Calu3 (cell line): ENCODE measurements around the gene OPCML. TPM values are rescaled to one million over a fixed set of nuclear protein-coding genes. Genes with fewer than 3 reads are reported as not detected.

ENCODE experiments used
- BruUV-seq: library from RNA; stranded (reverse); fragments of 400-500 nt; replicated peaks from 2 replicates; lab custom pipeline; 2021; lab: Mats Ljungman, UMichigan
- CTCF ChIA-PET: fragments of 300-600 bp; sonication (Branson Sonifier 250); formaldehyde crosslinking; loops from one replicate; lab custom pipeline; 2022; ENCODE audit warnings: antibody characterized with exemption; lab: Charles Lee
- DNase-seq: peaks from one replicate; pipeline ENCODE4 v3.0.0; 2022
- H3K27ac Mint-ChIP-seq: one replicate; pipeline ENCODE4 v1.8.0; 2022; ENCODE audit warnings: mixed read lengths; ENCODE audit not compliant: unreplicated experiment
- H3K27me3 Mint-ChIP-seq: one replicate; pipeline ENCODE4 v1.8.0; 2022; ENCODE audit warnings: mixed read lengths; ENCODE audit not compliant: unreplicated experiment
- H3K36me3 Mint-ChIP-seq: one replicate; pipeline ENCODE4 v1.8.0; 2022; ENCODE audit warnings: mild to moderate bottlenecking, moderate library complexity, mixed read lengths; ENCODE audit not compliant: insufficient read depth, unreplicated experiment
- H3K4me1 Mint-ChIP-seq: one replicate; pipeline ENCODE4 v1.8.0; 2022; ENCODE audit warnings: mild to moderate bottlenecking, low read depth, mixed read lengths; ENCODE audit not compliant: unreplicated experiment
- H3K4me3 Mint-ChIP-seq: one replicate; pipeline ENCODE4 v1.8.0; 2022; ENCODE audit warnings: mild to moderate bottlenecking, low read depth, moderate library complexity, mixed read lengths; ENCODE audit not compliant: unreplicated experiment
- H3K9me3 Mint-ChIP-seq: one replicate; pipeline ENCODE4 v1.8.0; 2022; ENCODE audit warnings: low read depth, mixed read lengths; ENCODE audit not compliant: unreplicated experiment
- CTCF ChIP-seq: fragments of 200-600 bp; IDR thresholded peaks from one replicate; pipeline ENCODE4 v1.8.0; 2022; ENCODE audit warnings: antibody characterized with exemption; ENCODE audit not compliant: unreplicated experiment
- intact Hi-C: fragments of 100-400 bp; cut with micrococcal nuclease; formaldehyde crosslinking; loops from one replicate; pipeline ENCODE4 v1.10.0; 2022; ENCODE audit not compliant: unreplicated experiment
- total RNA-seq: library from RNA; stranded (reverse); gene quantifications from 2 replicates; pipeline ENCODE4 v1.2.3, GENCODE V29; 2022

OPCML gene
- total RNA-seq, 1 experiment from 2014 or later, result not detected

DNA sequence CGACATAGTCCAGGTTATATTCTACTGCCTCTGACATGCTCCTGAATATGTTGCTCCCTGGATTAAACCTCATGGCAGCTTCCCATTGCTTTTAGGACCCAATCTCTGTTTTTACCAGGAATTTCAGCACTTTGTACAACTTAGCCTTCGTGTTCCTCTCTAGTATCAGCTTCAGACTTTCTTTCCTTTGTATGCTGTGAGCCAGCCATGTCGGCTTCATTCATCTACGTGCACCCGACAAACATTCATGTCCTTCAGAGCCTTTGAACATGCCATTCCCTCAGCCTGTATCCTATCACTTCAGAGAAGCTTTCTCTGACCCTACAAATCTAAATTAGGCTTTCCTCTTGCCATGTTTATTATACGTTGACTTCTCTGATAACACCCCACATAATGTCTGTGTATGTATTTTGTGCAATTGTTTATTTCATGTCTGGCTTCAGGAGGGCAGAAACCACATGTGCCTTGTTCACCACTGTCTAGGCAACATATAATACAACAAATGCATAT, 743.4 kb downstream of the OPCML start:
- no peak for DNase-seq
- BruUV-seq, result no TSS peak
- Mint-ChIP-seq H3K27ac (no peak overlapping the region), H3K4me1 (no peaks in the 10 kb centered on the region), H3K27me3 (no peaks in the 10 kb centered on the region), H3K36me3 (no peaks in the 10 kb centered on the region), H3K9me3 (peaks cover 13% of the 10 kb centered on the region), H3K4me3 (no peak overlapping the region)
- CTCF ChIA-PET, result interaction anchor here (0.6 kb wide), 1 partner anchor 322 kb away, joined by 3 read pairs; no protein-coding TSS in a partner anchor
- no peak for TF ChIP-seq CTCF
- intact Hi-C loops, result no loop called here

- Mint-ChIP-seq H3K36me3 (no peaks in the 10 kb centered on the region), H3K9me3 (peaks cover 7% of the 10 kb centered on the region), H3K4me3 (no peak overlapping the region), H3K4me1 (no peaks in the 10 kb centered on the region), H3K27me3 (no peaks in the 10 kb centered on the region), H3K27ac (no peak overlapping the region)
- DNase-seq, result no peak
- no peak for TF ChIP-seq CTCF
- BruUV-seq, result no TSS peak
- CTCF ChIA-PET, result no interaction called here
- intact Hi-C loops, result no loop called here
Observed at GRCh38 chr11:132785878-132786277, 746.4 kb downstream of the OPCML start.

GRCh38 chr11:132784441-132784840, 747.9 kb downstream of the OPCML start:
- CTCF ChIA-PET, result no interaction called here
- BruUV-seq, result no TSS peak
- Mint-ChIP-seq H3K36me3 (no peaks in the 10 kb centered on the region), H3K27me3 (no peaks in the 10 kb centered on the region), H3K4me3 (no peak overlapping the region), H3K9me3 (peaks cover 9% of the 10 kb centered on the region), H3K27ac (no peak overlapping the region), H3K4me1 (no peaks in the 10 kb centered on the region)
- intact Hi-C loops, result no loop called here
- no peak for TF ChIP-seq CTCF
- no peak for DNase-seq

DNA sequence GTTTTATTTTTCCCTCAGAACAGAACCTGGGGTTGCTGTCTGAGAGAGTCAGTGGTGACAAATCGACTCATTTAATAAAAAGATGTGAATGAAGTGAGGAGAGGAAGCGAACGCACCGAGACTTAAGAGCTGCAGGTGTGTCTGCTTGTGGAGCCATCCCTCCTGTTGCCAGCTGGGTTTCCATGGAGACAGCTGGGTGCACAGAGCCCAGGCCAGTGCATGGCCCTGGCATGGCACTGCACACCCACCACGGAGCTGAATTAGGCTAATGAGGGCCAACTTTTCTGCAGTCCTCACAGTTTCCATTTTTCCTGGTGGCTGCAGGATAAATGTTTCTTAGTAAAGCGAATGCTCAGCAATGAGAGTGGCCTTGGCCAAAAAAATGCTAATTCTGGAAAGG, 750.2 kb downstream of the OPCML start:
- no peaks in the 10 kb centered on the region for H3K4me1 Mint-ChIP-seq

More for the DNA sequence above, 750.2 kb downstream of the OPCML start:
- CTCF ChIA-PET, result no interaction called here
- H3K36me3 Mint-ChIP-seq, result no peaks in the 10 kb centered on the region
- no peak overlapping the region for H3K27ac Mint-ChIP-seq
- H3K9me3 Mint-ChIP-seq, result peaks cover 9% of the 10 kb centered on the region
- no peak for TF ChIP-seq CTCF
- no TSS peak for BruUV-seq
- H3K4me3 Mint-ChIP-seq, result no peak overlapping the region
- no peaks in the 10 kb centered on the region for H3K27me3 Mint-ChIP-seq
- intact Hi-C loops, result no loop called here
- no peak for DNase-seq
